Measurements from ENCODE around the gene SCYL1.
"Not testable (repeated sequence)": the region's sequence is repeated elsewhere in the genome, so short reads cannot be mapped to it uniquely, and the experiment has no call there.

The SCYL1 gene

GRCh38 chr11:65504674-65505465 lies 20.0 kb upstream of the SCYL1 start:
- DNase-seq: peak; percentile 42

GRCh38 chr11:65505466-65506289 lies 19.2 kb upstream of the SCYL1 start:
- peak; percentile 23 for DNase-seq

- DNase-seq: peak; percentile 23
Measured at GRCh38 chr11:65506290-65506771, 18.6 kb upstream of the SCYL1 start.

GRCh38 chr11:65506772-65507505 lies 17.9 kb upstream of the SCYL1 start:
- peak; percentile 73 for DNase-seq

DNA sequence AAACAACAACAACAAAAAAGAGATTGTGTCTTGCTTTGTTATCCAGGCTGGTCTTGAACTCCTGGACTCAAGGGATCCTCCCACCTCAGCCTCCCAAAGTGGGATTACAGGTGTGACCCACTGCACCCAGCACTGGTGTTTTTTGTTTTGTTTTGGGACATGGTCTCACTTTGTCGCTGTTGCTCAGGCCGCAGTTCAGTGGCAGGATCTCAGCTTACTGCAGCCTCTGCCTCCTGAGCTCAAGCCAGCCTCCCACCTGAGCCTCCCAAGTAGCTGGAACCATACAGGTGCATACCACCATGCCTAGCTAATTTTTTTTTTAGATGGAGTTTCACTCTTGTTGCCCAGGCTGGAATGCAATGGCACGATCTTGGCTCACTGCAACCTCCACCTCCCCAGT lies 12.6 kb upstream of the SCYL1 start:
- not testable (repeated sequence) for DNase-seq

GRCh38 chr11:65516135-65516968 lies 8.5 kb upstream of the SCYL1 start:
- no peak for DNase-seq

DNA sequence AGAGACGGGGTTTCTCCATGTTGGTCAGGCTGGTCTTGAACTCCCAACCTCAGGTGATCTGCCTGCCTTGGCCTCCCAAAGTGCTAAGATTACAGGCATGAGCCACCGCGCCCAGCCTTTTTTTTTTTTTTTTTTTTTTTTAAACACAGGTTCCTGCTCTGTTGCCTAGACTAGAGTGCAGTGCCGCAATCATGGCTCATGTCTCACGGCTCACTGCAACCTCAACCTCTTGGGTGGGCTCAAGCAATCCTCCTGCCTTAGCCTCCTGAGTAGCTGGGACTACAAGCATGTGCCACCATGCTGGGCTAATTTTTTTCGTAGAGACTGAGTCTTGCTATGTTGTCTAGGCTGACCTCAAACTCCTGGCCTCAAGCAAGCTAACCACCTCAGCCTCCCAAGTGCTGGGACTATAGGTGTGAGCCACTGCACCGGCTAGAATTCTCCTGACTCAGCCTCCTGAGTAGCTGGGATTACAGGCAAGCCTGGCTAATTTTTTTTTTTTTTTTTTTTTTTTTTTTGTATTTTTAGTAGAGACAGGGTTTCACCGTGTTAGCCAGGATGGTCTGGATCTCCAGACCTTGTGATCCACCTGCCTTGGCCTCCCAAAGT lies 5.8 kb upstream of the SCYL1 start:
- not testable (repeated sequence) for DNase-seq

DNA sequence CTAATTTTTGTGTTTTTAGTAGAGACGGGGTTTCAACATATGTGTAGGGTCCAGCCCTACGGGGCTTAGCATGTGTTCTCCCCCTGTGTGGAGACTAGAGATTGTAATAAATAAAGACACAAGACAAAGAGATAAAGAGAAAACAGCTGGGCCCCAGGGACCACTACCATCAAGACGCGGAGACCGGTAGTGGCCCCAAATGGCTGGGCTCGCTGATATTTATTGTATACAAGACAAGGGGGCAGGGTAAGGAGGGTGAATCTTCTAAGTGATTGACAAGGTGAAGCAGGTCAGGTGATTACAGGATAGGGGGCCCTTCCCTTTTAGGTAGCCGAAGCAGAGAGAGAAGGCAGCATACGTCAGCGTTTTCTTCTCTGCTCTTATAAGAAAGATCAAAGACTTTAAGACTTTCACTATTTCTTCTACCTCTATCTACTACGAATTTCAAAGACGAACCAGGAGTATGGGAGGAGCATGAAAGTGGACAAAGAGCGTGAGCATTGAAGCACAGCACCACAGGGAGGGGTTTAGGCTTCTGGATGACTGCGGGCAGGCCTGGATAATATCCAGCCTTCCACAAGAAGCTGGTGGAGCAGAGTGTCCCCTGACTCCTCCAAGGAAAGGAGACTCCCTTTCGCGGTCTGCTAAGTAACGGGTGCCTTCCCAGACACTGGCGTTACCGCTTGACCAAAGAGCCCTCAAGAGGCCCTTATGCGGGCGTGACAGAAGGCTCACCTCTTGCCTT lies 2.9 kb upstream of the SCYL1 start:
- DNase-seq: peak; percentile 18

DNA sequence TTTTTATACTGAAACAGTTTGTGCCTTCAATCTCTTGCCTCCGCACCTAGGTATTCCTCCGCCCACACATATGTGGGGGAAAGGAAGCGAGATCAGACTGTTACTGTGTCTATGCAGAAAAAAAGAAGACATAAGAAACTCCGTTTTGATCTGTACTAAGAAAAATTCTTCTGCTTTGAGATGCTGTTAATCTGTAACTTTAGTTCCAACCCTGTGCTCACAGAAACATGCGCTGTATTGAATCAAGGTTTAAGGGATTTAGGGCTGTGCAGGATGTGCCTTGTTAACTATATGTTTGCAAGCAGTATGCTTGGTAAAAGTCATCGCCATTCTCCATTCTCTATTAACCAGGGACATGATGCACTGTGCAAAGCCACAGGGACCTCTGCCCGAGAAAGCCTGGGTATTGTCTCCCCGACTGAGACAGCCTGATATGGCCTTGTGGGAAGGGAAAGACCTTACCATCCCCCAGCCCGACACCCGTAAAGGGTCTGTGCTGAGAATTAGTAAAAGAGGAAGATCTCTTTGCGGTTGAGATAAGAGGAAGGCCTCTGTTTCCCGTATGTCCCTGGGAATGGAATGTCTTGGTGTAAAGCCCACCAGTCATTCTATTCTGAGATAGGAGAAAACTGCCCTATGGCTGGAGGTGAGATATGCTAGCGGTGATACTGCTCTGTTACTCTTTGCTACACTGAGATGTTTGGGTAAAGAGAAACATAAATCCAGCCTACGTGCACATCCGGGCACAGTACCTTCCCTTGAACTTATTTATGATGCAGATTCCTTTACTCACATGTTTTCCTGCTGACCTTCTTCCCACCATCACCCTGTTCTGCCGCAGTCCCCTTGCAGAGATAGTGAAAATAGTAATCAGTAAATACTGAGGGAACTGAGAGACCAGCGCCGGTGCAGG lies 1.9 kb upstream of the SCYL1 start:
- DNase-seq: peak; percentile 23

- DNase-seq: not testable (repeated sequence)
Measured at GRCh38 chr11:65523631-65523968, 1.3 kb upstream of the SCYL1 start.

- peak; percentile 64 for DNase-seq
Measured at GRCh38 chr11:65524014-65524740, 706 bp upstream of the SCYL1 start.

DNA sequence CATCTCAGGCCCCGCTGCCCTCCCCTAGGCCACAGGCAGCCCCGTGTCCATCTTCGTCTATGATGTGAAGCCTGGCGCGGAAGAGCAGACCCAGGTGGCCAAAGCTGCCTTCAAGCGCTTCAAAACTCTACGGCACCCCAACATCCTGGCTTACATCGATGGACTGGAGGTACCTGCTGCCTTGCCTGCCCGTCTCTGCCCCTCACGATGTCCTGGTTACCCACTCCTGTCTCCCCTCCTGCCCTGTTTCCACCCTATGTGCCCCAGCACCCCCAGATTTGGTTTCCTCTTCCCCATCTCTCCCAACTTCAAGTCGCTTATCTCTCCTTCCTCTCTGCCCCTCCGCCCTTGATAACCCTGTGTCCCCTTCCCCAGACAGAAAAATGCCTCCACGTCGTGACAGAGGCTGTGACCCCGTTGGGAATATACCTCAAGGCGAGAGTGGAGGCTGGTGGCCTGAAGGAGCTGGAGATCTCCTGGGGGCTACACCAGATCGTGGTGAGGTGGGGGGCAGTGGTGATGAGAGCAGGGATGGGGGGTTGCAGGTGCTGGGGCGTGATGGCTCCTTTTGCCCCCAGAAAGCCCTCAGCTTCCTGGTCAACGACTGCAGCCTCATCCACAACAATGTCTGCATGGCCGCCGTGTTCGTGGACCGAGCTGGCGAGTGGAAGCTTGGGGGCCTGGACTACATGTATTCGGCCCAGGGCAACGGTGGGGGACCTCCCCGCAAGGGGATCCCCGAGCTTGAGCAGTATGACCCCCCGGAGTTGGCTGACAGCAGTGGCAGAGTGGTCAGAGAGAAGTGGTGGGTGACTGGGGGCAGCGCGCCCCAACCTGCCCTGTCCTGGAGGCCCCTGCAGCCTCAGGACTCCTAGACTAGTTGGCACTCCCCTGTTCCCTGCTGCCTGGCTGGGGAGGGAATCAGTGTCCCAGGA lies 930 bp downstream of the SCYL1 start:
- no peak for DNase-seq

DNA sequence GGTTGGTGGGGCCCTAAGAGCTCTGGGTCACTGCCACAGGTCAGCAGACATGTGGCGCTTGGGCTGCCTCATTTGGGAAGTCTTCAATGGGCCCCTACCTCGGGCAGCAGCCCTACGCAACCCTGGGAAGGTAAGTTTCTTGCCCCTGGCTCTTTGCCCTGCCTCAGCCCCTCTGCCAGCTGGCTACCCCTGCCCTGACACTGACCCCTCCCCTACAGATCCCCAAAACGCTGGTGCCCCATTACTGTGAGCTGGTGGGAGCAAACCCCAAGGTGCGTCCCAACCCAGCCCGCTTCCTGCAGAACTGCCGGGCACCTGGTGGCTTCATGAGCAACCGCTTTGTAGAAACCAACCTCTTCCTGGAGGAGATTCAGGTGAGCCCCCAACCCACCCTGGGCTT lies 1.9 kb downstream of the SCYL1 start:
- DNase-seq: no peak

GRCh38 chr11:65528819-65529350 lies 4.0 kb downstream of the SCYL1 start:
- DNase-seq: no peak

- DNase-seq: no peak
Measured at GRCh38 chr11:65529475-65530156, 4.7 kb downstream of the SCYL1 start.

DNA sequence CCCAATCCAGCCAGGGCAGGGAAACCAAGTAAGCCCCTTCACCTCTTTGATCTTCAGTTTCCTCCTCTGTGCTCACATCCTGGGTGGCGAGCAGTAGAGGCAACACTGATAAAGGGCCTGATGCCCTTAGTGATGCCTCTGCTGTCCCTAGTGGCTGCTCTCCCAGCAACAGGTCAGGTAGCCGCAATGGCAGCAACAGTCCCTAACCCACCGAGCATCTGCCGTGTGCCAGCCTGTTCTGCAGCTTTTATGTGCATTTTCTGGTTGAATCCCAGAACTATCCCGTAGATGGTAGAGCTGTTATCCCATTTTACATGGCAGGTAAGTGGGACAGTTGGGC lies 5.2 kb downstream of the SCYL1 start:
- no peak for DNase-seq
